HG03025 (cell line): Measurements from ENCODE around the gene SYNE1.
"Not testable (repeated sequence)": the region's sequence is repeated elsewhere in the genome, so short reads cannot be mapped to it uniquely, and the experiment has no call there.

Experiments
- ATAC-seq: cut with Tn5 transposase; IDR thresholded peaks from one replicate; pipeline ENCODE4 v1.9.1; 2021; ENCODE audit warnings: mild to moderate bottlenecking, moderate library complexity; ENCODE audit not compliant: unreplicated experiment, low FRiP score

Gene SYNE1, protein sequence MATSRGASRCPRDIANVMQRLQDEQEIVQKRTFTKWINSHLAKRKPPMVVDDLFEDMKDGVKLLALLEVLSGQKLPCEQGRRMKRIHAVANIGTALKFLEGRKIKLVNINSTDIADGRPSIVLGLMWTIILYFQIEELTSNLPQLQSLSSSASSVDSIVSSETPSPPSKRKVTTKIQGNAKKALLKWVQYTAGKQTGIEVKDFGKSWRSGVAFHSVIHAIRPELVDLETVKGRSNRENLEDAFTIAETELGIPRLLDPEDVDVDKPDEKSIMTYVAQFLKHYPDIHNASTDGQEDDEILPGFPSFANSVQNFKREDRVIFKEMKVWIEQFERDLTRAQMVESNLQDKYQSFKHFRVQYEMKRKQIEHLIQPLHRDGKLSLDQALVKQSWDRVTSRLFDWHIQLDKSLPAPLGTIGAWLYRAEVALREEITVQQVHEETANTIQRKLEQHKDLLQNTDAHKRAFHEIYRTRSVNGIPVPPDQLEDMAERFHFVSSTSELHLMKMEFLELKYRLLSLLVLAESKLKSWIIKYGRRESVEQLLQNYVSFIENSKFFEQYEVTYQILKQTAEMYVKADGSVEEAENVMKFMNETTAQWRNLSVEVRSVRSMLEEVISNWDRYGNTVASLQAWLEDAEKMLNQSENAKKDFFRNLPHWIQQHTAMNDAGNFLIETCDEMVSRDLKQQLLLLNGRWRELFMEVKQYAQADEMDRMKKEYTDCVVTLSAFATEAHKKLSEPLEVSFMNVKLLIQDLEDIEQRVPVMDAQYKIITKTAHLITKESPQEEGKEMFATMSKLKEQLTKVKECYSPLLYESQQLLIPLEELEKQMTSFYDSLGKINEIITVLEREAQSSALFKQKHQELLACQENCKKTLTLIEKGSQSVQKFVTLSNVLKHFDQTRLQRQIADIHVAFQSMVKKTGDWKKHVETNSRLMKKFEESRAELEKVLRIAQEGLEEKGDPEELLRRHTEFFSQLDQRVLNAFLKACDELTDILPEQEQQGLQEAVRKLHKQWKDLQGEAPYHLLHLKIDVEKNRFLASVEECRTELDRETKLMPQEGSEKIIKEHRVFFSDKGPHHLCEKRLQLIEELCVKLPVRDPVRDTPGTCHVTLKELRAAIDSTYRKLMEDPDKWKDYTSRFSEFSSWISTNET (N-terminal part only)

DNA sequence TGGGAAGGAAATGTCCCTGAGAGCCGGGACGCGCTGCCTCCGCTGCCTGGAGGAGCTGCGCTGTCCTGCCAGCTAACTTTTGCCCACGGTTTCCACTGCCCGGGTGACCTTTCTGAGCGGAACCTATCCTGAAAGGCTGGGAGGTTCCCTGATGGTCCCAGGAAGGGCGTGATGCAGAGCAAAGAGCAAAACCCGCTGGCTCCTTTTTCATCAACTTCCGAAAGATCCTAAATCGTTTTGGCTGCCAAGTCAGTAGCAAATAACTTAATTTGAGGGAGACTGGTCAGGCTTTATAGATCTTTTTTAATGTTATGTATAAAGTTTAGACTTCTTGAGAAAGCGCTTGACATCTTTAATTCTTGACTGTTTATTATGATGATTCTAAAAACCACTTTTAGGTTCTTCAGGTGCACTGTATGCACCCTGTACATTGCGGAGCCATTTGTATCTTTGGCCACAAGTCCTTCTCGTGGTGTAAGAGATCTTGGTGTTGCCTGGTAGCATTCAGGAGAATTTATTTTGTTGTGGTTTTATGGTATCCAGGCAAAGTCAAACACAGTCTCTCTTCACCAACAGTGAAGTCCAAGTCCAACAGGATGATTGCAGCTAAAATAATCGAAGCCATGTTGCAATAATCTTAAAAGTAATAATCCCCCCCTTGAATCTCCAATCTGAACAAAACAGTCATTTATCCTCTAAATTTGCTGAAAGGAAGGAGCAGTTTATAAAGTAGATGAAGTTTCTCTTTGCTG is at the start of gene SYNE1:
SYNE1 (minus strand) TSS at position 67 of the 752 bp plus-strand sequence. CDS start 9,031 bp downstream, outside the sequence.
- ATAC-seq, result no peak

- ATAC-seq, result no peak
These were observed 48.7 kb upstream of the SYNE1 start for GRCh38 chr6:152685819-152686218.

GRCh38 chr6:152682935-152683334 is 45.8 kb upstream of the SYNE1 start:
- not testable (repeated sequence) for ATAC-seq

GRCh38 chr6:152682141-152682540 is 45.0 kb upstream of the SYNE1 start:
- no peak for ATAC-seq

DNA sequence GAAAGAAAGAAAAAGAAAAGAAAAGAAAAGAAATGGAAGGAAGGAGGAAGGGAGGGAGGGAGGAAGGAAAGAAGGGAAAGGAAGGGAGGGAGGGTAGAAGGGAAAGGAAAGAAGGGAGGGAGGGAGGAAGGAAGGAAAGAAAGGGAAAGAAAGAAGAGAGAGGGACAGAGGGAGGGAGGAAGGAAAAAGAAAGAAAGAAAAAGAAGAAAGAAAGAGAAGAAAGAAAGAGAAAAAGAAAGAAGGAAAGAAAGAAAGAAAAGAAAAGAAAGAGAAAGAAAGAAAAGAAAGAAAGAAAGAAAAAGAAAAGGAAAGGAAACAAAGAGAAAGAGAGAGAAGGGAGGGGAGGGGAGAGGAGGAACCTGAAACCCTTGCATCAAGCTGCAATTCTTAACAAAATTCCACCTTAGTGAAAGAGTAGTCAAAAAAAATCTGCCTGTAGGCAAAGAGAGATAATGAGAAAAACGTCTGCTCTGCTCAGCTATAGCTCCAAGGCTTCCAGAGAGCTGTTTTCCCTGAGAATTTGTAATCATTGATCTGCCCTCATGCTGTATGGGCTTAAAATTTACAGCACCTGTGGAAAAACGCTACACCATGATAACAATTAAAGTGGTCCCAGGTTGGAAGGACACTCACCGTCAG is 43.8 kb upstream of the SYNE1 start:
- no peak for ATAC-seq

- ATAC-seq, result no peak
These were observed 43.0 kb upstream of the SYNE1 start for GRCh38 chr6:152680151-152680550.

GRCh38 chr6:152673236-152673635 is 36.1 kb upstream of the SYNE1 start:
- ATAC-seq, result no peak

- no peak for ATAC-seq
These were observed 34.0 kb upstream of the SYNE1 start for GRCh38 chr6:152671171-152671570.

GRCh38 chr6:152669895-152670294 is 32.7 kb upstream of the SYNE1 start:
- ATAC-seq, result no peak

DNA sequence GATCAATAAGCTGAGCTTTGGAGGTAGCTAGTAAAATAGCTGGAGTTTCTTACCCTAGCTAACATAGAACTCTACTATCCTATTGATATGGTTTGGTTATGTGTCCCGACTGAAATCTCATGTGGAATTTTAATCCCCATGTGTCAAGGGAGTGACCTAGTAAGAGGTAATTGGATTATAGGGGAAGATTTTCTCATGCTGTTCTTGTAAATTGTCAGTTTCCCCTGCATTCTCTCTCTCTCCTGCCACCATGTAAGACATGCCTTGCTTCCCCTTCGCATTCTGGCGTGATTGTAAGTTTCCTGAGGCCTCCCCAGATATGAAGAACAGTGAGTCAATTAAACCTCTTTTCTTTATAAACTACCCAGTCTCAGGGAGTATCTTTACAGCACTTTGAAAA is 24.6 kb upstream of the SYNE1 start:
- no peak for ATAC-seq

GRCh38 chr6:152651986-152652385 is 14.8 kb upstream of the SYNE1 start:
- no peak for ATAC-seq

GRCh38 chr6:152648105-152648504 is 10.9 kb upstream of the SYNE1 start:
- ATAC-seq, result no peak

- not testable (repeated sequence) for ATAC-seq
These were observed 9.6 kb upstream of the SYNE1 start for GRCh38 chr6:152646732-152647131.

DNA sequence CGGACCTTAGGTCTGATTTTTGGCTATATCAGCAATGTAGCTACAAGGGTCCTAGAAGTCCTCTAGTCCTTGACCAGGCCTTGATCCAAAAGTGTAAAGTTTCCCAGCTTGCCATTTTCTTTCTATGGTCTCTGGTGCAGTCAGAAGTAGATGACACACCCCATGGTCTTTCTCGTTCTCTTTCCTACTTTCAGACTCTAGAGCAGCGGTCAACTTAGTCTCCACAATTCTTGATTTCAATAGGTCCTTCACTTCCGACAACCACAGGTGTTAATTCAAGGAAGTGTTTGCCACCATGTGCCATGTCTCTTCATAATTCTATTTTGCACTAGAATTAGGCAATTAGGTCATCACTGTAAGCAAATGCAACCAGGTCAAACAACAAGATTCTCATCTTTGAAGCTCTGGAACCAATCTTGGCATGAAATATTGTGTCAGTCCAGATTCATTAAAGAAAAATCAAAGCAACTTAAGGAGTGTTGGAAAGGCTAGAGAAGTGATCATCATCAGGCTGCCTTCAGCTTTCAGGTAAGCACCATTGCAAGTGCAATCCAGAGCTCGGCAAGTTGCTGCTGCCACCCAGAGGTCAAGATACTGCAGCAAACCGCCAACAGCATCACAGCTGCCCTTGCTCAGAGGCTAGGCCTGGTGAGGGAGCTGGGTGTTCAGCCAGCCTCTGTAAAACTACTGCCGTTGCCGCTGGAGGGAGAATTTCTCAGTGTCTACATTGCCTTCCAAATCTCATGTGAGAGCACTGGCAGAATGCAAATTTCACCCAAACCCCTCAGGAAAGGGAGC is 5.6 kb upstream of the SYNE1 start:
- peak; percentile 89 for ATAC-seq

DNA sequence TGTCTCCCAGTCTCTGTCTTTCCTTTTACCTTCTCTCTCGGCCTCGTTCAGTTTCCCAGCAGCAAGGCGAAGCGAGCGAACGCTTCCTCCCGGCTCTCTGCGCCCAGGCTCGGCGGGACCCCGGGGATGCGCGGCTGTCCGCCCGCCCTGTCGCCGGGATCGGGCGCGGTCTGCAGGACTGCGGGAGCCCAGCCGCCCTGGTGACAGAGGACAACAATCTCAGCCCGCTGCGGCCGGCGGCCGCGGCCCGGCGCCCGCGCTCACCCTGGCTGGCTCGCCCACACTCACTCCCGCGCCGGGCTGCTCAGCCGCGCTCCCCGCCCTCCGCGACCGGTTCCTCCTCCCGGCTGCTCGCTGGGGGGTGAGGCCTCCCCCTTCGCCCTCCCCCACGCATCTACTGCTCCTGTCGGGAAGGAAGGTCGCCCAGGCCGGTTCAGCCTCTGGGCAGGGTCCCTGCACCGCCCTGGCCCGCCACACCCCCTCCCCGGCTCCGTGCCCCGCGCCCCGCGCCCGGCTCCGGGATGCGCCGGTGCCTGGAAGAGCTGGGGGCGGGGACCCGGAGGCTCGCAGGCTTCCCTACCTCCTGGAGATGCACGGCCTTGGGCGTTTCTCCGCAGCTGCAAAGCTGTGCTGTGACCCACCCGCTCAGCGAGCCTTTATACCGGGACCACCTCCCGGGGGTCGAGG is 410 bp downstream of the SYNE1 start:
- ATAC-seq, result no peak

GRCh38 chr6:152636021-152636608 is 1.0 kb downstream of the SYNE1 start:
- no peak for ATAC-seq

- ATAC-seq, result peak; percentile 81
These were observed 2.4 kb downstream of the SYNE1 start for GRCh38 chr6:152634773-152635172.
